WTC11 (cell line): ENCODE data around the gene SPR.

Experiments used
- CTCF ChIP-seq: fragments of 200-600 bp; IDR thresholded peaks from 2 replicates; pipeline ENCODE4 v1.8.0; 2022; ENCODE audit warnings: antibody characterized with exemption
- ELF4 ChIP-seq: sonication (generic); formaldehyde crosslinking; IDR thresholded peaks from 2 replicates; pipeline ENCODE4 v1.8.1; 2022; ENCODE audit warnings: low read depth, mild to moderate bottlenecking, moderate library complexity, missing genetic modification reagents
- ETV6 ChIP-seq: sonication (generic); formaldehyde crosslinking; IDR thresholded peaks from 2 replicates; pipeline ENCODE4 v1.8.1; 2022; ENCODE audit warnings: mild to moderate bottlenecking, missing genetic modification reagents
- FOXJ3 ChIP-seq: sonication (generic); formaldehyde crosslinking; IDR thresholded peaks from 2 replicates; pipeline ENCODE4 v1.9.0; 2021; ENCODE audit warnings: missing genetic modification reagents, mild to moderate bottlenecking, borderline replicate concordance
- GABPB1 ChIP-seq: sonication (generic); formaldehyde crosslinking; IDR thresholded peaks from 2 replicates; pipeline ENCODE4 v1.8.1; 2023; ENCODE audit warnings: mild to moderate bottlenecking, missing genetic modification reagents
- USF2 ChIP-seq: sonication (generic); formaldehyde crosslinking; IDR thresholded peaks from 2 replicates; pipeline ENCODE4 v1.8.1; 2023; ENCODE audit warnings: mild to moderate bottlenecking, missing genetic modification reagents, moderate library complexity
- ZBTB43 ChIP-seq: sonication (generic); formaldehyde crosslinking; IDR thresholded peaks from 2 replicates; pipeline ENCODE4 v1.8.1; 2023; ENCODE audit warnings: mild to moderate bottlenecking, missing genetic modification reagents
- ZNF281 ChIP-seq: sonication (generic); formaldehyde crosslinking; IDR thresholded peaks from 2 replicates; pipeline ENCODE4 v1.8.0; 2023; ENCODE audit warnings: mild to moderate bottlenecking, missing genetic modification reagents

- TF ChIP-seq CTCF (no peak), USF2 (no peak), ZBTB43 (CRISPR knock-in tag) (no peak), ELF4 (no peak), ETV6 (CRISPR knock-in tag) (no peak), GABPB1 (CRISPR knock-in tag) (no peak), FOXJ3 (CRISPR knock-in tag) (no peak), ZNF281 (CRISPR knock-in tag) (no peak)
Measured at GRCh38 chr2:72841462-72842125, 45.6 kb upstream of the SPR start.
